ENCODE measurements around the gene SYTL3.

DNA sequence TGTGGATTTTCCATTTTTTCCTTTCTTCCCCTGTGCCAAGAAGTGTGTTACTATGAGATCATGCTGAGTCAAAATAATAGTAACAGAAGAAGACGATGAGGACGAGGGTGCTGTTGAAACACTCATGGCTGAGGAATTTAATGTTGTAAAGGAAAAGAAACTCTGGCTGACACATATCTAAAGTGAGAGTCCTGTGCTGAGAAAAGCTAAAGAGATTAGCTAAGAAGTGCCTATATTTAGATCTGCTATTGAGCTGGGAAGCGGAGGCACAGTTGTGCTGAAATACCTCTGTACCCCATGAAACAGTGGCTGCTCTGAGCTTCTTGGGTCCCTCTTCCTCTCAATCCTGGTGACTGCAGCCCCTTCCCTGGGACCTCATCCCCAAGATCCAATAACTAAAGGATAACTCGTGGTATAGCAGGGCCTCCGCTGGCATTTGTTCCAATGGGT, 1.1 kb upstream of the SYTL3 start:
- TF ChIP-seq, protein P1, sequence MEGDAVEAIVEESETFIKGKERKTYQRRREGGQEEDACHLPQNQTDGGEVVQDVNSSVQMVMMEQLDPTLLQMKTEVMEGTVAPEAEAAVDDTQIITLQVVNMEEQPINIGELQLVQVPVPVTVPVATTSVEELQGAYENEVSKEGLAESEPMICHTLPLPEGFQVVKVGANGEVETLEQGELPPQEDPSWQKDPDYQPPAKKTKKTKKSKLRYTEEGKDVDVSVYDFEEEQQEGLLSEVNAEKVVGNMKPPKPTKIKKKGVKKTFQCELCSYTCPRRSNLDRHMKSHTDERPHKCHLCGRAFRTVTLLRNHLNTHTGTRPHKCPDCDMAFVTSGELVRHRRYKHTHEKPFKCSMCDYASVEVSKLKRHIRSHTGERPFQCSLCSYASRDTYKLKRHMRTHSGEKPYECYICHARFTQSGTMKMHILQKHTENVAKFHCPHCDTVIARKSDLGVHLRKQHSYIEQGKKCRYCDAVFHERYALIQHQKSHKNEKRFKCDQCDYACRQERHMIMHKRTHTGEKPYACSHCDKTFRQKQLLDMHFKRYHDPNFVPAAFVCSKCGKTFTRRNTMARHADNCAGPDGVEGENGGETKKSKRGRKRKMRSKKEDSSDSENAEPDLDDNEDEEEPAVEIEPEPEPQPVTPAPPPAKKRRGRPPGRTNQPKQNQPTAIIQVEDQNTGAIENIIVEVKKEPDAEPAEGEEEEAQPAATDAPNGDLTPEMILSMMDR (IDR thresholded peaks at IDR 0.05) = no peak
- no peak for TF ChIP-seq POLR2A (IDR thresholded peaks at IDR 0.05)

All from body of pancreas (tissue), 4 donors.